Left colon (tissue), 2 donors: Measurements from ENCODE around the gene KAZN. TPM values are rescaled to one million over a fixed set of nuclear protein-coding genes. Genes with fewer than 3 reads are reported as not detected.

Experiments
- ATAC-seq: fragments of 200-7000 bp; cut with Tn5 transposase; one replicate; pipeline ENCODE4 v1.9.1; 2020; ENCODE audit warnings: mild to moderate bottlenecking, moderate library complexity
- DNase-seq, 2 donors: peaks; one replicate each; pipeline ENCODE4 v3.0.0-alpha.2; 2020
- intact Hi-C, 2 donors: fragments of 100-400 bp; cut with DNase I in 1 of 2; cut with micrococcal nuclease in 1 of 2; formaldehyde crosslinking; loops; one replicate each; pipeline versions ENCODE4 v1.11.2 to v1.14.0; 2022; cut with DNase I, micrococcal nuclease
- total RNA-seq, 2 donors: library from RNA; stranded (reverse); fragmentation: NEBNext Ultra II Directional; extraction: Animal tissue kit (Norgen Biotek cat#: 25700); gene quantifications; one replicate each; pipeline ENCODE4 v1.2.1, GENCODE V29; 2021
- donor health status: DM: no; HTN: no; CAD: no.
- donor health status: DM: yes; HTN: yes; CAD: no.

Gene KAZN
- total RNA-seq, 2 donors from 2014 or later, result 11.4 to 14.2 TPM

- no peak for ATAC-seq
- no peak for DNase-seq
- intact Hi-C loops, result no loop called here
These were observed 341.9 kb downstream of the KAZN start for GRCh38 chr1:14940285-14940870.

- DNase-seq, result no peak
- intact Hi-C loops, result no loop called here
- ATAC-seq, result no peak
These were observed 343.4 kb downstream of the KAZN start for GRCh38 chr1:14941864-14942263.

DNA sequence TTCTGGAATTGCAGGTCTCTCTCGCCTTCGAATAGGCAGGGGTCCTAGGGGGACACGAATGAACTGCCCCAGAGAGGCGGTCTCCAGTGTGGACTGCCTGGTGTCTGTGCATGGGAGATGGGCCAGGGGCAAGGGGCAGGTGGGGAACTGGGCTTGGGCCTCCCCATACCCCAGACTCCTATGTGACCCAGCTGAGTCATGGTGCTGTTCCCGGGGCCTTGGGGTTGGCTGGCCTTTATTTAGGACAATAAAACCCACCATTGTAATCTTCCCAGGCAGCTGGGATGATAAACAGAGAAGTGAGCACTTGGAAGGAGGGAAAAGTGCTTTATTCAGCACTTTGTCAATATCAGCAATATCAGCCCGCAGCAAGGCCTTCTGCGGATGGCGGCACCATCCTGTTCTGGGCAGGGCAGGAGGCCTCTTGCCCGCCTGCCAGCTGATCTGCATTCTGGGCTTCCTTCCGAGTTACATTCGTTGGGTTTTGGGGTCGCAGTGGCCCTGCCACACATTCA lies 346.0 kb downstream of the KAZN start:
- intact Hi-C loops, result no loop called here
- no peak for ATAC-seq
- DNase-seq, result no peak

- ATAC-seq (peak; percentile 61), DNase-seq (peak; percentile 30 to 55)
- intact Hi-C loops, result no loop called here
These were observed 346.9 kb downstream of the KAZN start for GRCh38 chr1:14945132-14946010.

DNA sequence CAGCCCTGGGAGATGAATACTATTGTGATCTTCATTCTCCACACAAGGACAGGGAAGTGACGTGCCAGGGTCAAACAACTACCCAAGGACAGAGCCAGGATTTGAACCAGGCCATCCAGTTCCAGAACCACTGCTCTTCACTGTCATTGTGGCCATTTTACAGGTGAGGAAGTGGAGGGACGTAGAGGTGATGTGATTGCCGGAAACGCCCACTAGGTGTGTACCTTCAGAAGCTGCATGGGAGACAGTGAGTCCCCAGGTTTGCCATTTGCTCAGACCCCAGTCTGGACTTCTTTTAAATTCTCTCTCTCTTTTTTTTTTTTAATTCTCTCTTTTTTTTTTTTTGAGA lies 347.5 kb downstream of the KAZN start:
- peak; percentile 41 for ATAC-seq
- intact Hi-C loops, result no loop called here
- no peak for DNase-seq

DNA sequence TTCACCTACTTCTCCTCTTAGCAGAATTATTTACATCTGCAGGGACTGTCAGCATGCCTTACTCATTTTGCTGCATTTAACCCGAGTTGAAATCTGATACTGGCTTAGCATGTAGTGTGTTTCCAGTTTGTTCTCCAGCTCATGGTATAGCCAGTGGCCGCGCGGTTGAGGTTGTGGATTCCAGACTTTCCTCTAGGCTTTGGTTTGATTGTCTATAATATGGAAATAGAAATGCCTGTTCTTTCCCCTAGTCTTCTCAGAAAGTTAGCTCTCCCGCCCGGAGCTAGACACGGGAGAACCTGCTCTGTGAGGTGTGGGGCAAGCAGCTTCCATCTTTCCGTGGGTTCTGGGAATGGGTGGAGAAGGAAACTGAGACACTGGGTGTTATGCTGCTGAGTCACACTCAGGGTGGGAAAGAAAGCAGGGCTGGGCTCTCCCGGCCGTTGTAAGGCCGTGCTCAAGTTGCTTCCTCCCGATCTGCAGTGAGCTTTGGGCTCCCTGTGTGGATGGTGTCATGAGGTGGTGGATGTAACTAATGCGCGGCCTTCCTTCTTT lies 348.3 kb downstream of the KAZN start:
- ATAC-seq, result peak; percentile 75
- intact Hi-C loops, result no loop called here
- DNase-seq, result no peak

DNA sequence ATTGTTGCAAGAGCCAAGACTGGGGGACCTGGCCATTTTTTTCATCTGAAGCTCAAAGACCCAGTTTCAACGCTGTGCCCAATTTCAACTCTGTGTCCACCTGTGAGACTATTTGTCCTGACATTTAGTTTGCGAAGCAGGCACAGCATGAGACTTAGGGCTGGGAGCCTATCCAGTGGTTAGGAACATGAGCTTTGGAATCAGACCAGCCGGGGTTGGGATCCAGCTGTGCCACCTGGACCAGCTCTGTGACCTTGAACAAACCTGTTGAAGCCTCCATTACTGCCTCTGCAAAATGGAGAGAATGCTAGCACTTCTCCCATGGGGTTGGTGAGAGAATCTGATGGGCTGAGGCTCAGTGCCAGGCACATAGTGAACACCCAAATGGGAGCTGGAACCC lies 348.9 kb downstream of the KAZN start:
- no peak for DNase-seq
- intact Hi-C loops, result no loop called here
- ATAC-seq, result no peak

DNA sequence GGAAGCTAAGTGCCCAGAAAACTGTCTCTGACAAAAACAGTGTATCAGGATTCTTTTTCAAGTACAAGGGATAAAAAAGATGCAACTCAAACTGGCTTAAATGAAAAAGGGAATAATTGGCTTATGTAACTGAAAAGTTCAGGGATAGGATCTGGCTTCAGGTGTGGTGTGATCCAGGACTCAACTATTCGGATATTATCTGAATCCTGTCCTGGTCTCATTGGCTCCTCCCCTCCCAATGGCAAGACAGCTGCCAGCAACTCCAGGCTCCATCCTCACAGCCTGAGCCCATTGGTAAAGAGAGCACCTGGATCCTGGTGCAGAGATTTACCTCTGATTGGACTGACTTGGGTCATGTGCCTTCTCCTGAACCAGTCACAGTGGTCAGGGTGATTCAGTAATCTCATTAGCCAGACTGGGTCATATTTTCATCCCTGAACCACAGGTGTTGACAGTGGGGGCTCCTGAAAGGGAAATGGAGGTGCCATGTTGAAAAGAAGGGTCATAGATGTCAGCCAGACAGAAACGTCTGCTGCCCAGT lies 349.7 kb downstream of the KAZN start:
- no peak for ATAC-seq
- DNase-seq, result no peak
- intact Hi-C loops, result no loop called here

DNA sequence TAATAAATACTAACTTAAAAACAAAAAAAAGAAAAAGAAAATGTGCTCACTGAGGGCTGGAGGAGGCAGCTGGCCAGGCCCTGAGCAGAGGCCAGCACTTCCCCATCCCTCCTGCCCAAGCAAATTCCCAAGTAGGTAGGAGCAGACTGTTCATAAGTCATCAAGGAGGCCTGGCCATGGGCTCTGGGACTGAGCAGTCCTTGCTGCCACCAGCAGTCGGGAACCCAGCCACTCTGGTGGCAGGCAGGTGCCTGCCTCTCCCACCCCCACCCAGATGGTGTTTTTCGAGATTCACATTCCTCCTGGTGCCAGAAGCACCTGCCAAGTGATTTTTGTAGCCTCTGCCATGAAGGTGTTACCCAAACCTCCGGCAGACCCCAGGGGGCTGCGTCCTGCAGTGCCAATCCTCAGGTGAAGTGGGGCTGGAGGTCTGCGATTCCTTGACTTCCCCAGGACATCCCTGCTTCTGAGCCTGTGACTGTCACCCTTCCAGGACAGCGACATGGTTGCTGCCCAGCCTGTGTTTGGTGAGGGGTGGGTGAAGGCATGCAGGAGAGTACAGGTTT lies 350.9 kb downstream of the KAZN start:
- intact Hi-C loops, result no loop called here
- ATAC-seq (no peak), DNase-seq (no peak)

- no peak for DNase-seq
- intact Hi-C loops, result no loop called here
- ATAC-seq, result no peak
These were observed 351.6 kb downstream of the KAZN start for GRCh38 chr1:14949836-14950713.

- no peak for ATAC-seq
- intact Hi-C loops, result no loop called here
- DNase-seq, result no peak
These were observed 353.3 kb downstream of the KAZN start for GRCh38 chr1:14951766-14952165.

- DNase-seq, result no peak
- intact Hi-C loops, result no loop called here
- peak; percentile 45 for ATAC-seq
These were observed 354.3 kb downstream of the KAZN start for GRCh38 chr1:14952626-14953314.

DNA sequence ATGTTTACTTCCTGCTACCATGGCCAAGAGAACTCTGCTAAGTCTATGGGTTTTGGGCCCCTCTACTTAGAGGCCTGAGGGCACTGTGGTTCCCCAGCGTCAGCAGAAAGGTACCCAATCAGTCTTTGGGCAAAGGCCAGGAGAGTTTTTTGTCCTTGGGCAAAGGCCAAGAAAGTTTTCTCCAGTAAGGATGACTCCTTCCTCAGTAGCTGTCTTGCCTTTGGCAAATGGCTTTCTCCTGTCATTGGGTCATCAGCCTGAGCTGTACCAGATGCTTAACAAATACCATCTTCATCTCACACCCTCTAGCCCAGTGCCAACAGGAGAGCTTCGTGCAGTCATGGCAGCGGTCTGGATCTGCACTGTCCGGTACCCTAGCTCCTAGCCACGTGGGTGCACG lies 355.7 kb downstream of the KAZN start:
- no peak for ATAC-seq
- no peak for DNase-seq
- intact Hi-C loops, result no loop called here

DNA sequence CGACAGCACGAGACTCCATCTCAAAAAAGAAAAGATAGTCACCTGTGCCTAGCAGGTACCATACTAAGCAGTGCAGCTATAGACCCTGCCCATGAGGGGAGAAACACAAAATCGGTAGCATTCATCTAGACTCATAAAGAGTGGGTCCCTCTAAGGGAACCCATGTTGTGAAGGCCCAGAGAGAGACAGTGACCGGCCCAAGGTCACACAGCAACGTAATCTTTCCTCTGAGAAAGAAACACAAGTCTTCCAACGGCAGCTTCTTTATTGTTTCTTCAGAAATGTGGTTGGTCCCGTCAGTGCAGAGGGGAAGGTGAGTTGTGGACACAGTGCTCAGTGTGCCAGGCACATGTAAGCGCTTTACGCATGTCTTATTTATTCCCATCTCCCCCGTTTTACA lies 356.4 kb downstream of the KAZN start:
- intact Hi-C loops, result no loop called here
- no peak for ATAC-seq

GRCh38 chr1:14955402-14955801 lies 356.9 kb downstream of the KAZN start:
- DNase-seq, result no peak
- intact Hi-C loops, result no loop called here
- ATAC-seq, result peak; percentile 65

More for the DNA sequence above, 356.4 kb downstream of the KAZN start:
- DNase-seq, result no peak

DNA sequence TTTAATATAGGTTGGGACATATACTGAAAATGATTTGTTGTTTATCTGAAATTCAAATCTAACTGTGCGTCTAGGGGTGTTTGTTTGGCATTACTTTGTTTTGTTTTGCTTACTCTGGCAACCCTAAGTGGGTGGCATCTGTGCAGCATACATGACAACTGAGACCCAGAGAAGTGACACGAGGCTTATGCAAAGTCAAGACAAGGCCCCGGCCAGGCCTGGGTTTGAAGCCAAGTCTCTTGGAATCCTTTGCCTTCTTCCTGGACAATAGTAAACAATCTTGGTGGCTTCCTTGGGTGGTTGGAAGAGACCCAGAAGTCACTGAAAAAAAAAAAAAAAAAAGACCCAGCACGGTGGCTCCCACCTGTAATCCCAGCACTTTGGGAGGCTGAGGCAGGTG lies 357.5 kb downstream of the KAZN start:
- no peak for ATAC-seq
- no peak for DNase-seq
- intact Hi-C loops, result no loop called here

DNA sequence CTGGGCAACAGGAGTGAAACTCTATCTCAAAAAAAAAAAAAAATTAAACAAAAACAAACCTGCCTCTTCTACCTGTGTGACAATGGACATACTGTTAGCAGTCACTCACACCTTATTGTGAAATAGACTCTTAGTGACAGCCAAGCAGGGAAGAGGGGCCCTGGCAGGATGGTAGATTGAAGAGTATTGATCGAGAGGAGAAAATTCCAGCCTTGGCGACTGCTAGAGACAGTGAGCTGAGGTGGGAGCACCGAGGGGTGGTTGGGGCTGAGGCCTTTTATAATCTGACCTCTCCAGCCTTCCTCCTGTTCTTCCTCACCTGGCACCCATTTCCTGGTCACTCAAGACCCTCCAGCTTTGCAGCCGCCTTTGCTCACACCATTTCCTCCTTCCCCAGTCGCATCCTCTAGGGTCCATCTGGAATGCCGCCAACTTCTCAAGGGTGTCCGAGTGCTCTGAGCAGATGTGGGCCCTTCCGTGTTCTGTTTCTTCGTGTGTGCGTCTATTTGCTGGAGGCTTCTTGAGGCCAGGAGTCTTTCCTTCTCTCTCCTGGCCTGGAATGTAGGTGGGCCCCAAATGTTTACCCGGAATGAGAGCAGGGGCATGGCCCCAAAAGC lies 358.2 kb downstream of the KAZN start:
- intact Hi-C loops, result no loop called here

More for the DNA sequence above, 358.2 kb downstream of the KAZN start:
- ATAC-seq, result no peak
- no peak for DNase-seq
